Psoas muscle (tissue), 8 donors: ENCODE measurements around the gene BTK. TPM values are rescaled to one million over a fixed set of nuclear protein-coding genes. Genes with fewer than 3 reads are reported as not detected.
A peak's percentile ranks its signal among the peaks of the same experiment; 100 is the strongest.

ENCODE experiments used
- ATAC-seq, 4 donors: fragments of 200-7000 bp; cut with Tn5 transposase; one replicate each; pipeline ENCODE4 v1.9.1; 2020; ENCODE audit warnings: moderate library complexity in 3 of 4, mild to moderate bottlenecking in 2 of 4
- DNase-seq, 2 donors: peaks; one replicate each; pipeline ENCODE4 v3.0.0-alpha.2; 2020
- H3K27ac ChIP-seq: fragments of 200-600 bp; one replicate; pipeline ENCODE4 v1.8.0; 2022
- H3K27me3 ChIP-seq, 3 donors: fragments of 200-600 bp in 1 of 3; one replicate each; pipeline versions ENCODE4 v1.6.1 to v1.8.0; 2013 to 2022; ENCODE audit warnings: low read length in 2 of 3, mild to moderate bottlenecking in 2 of 3, moderate library complexity in 1 of 3; ENCODE audit not compliant: insufficient read depth in 3 of 3
- H3K36me3 ChIP-seq, 2 donors: fragments of 200-600 bp in 1 of 2; one replicate each; pipeline versions ENCODE4 v1.6.1 to v1.8.0; 2013 to 2022; ENCODE audit warnings: low read depth in 1 of 2, mild to moderate bottlenecking in 1 of 2, moderate library complexity in 1 of 2; ENCODE audit not compliant: insufficient read depth in 1 of 2
- H3K4me1 ChIP-seq: fragments of 200-600 bp; one replicate; pipeline ENCODE4 v1.8.0; 2022
- H3K4me3 ChIP-seq: fragments of 200-600 bp; one replicate; pipeline ENCODE4 v1.8.0; 2022; ENCODE audit warnings: mild to moderate bottlenecking
- H3K9me3 ChIP-seq: fragments of 200-600 bp; one replicate; pipeline ENCODE4 v1.8.0; 2022
- WGBS, 3 donors: extraction: QIAGEN DNeasy Blood & Tissue Kit; methylation state at CpG; one replicate each; pipeline versions ENCODE4 v1.1.6 to v1.1.7; 2013; 5-methylcytosine and 5-hydroxymethylcytosine counted together
- intact Hi-C, 2 donors: fragments of 100-400 bp; cut with DNase I; formaldehyde crosslinking; loops; one replicate each; pipeline versions ENCODE4 v1.11.0 to v1.14.2; 2022
- polyA plus RNA-seq, 3 donors: library from polyadenylated mRNA; stranded (reverse); fragments of 200-250 nt; gene quantifications; one replicate each; pipeline ENCODE4 v1.2.3, GENCODE V29; 2013
- total RNA-seq, 4 donors: library from RNA; stranded (reverse); fragmentation: NEBNext Ultra II Directional in 2 of 4; extraction: Animal tissue kit (Norgen Biotek cat#: 25700) in 2 of 4; gene quantifications; one replicate each; pipeline versions ENCODE4 v1.2.1 to v1.2.4, GENCODE V29; 2021 to 2023
- TF ChIP-seq, protein P1 (sequence below): fragments of 200-600 bp; IDR thresholded peaks from one replicate; pipeline ENCODE4 v1.8.0; 2022; ENCODE audit warnings: antibody characterized with exemption
- donor health status: healthy with polysubstance abuse.
- donor health status: DM: no; HTN: no; CAD: no; lungs with moderate emphysema.
- donor health status: Bipolar disorder and iron deficiency.
- donor health status: healthy.
- donor health status: DM: yes; HTN: yes; CAD: no.
- donor health status: DM: no; HTN: no; CAD: no.
- donor health status: DM: no; HTN: no; CAD: no.
- donor health status: DM: yes; HTN: yes; CAD: no.

Gene BTK
- total and polyA plus RNA-seq, 7 donors, result 0.27 to 2.0 (median 0.81) TPM

GRCh38 chrX:101408532-101408841, 22.5 kb upstream of the BTK start:
- WGBS, 3 donors, result 0 to 23% (median 1%) methylated on average over 8 of the region's 8 CpGs
- ATAC-seq, result peak in 2 of 4 donors; percentile 28 to 38
- H3K27ac ChIP-seq, result peak overlapping the region; percentile 89

GRCh38 chrX:101407748-101408531, 21.9 kb upstream of the BTK start, which contains the start of the genes GLA and HNRNPH2:
TSS of gene GLA (minus strand) at chrX:101407925. CDS start at chrX:101407903, 22 bp downstream.
TSS of gene HNRNPH2 (plus strand) at chrX:101408222. CDS start at chrX:101411989, 3,767 bp downstream.
- H3K4me1 ChIP-seq, result peaks cover 22% of the 10 kb centered on the region
- H3K4me3 ChIP-seq, result peak within 1 kb of the TSS; percentile 81
- WGBS, 3 donors, result 0 to 34% (median 0%) methylated on average over 41 to 47 of the region's 47 CpGs
- intact Hi-C loops, result no loop called here
- DNase-seq (peak; percentile 86 to 92), ATAC-seq (peak; percentile 96 to 98 (median 98))
- H3K27me3 ChIP-seq, result no peaks in the 10 kb centered on the region
- H3K27ac ChIP-seq, result peak within 1 kb of the TSS; percentile 89
- no peaks in the 10 kb centered on the region for H3K9me3 ChIP-seq
- peaks cover 0 to 18% of the 10 kb centered on the region in 2 donors for H3K36me3 ChIP-seq
- TF ChIP-seq, protein P1, sequence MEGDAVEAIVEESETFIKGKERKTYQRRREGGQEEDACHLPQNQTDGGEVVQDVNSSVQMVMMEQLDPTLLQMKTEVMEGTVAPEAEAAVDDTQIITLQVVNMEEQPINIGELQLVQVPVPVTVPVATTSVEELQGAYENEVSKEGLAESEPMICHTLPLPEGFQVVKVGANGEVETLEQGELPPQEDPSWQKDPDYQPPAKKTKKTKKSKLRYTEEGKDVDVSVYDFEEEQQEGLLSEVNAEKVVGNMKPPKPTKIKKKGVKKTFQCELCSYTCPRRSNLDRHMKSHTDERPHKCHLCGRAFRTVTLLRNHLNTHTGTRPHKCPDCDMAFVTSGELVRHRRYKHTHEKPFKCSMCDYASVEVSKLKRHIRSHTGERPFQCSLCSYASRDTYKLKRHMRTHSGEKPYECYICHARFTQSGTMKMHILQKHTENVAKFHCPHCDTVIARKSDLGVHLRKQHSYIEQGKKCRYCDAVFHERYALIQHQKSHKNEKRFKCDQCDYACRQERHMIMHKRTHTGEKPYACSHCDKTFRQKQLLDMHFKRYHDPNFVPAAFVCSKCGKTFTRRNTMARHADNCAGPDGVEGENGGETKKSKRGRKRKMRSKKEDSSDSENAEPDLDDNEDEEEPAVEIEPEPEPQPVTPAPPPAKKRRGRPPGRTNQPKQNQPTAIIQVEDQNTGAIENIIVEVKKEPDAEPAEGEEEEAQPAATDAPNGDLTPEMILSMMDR, result no peak

More at GRCh38 chrX:101408532-101408841, 22.5 kb upstream of the BTK start:
- intact Hi-C loops, result no loop called here
- H3K4me1 ChIP-seq, result peaks cover 22% of the 10 kb centered on the region
- peak overlapping the region; percentile 81 for H3K4me3 ChIP-seq
- DNase-seq, result no peak
- peaks cover 0 to 15% of the 10 kb centered on the region in 2 donors for H3K36me3 ChIP-seq
- H3K9me3 ChIP-seq, result no peaks in the 10 kb centered on the region
- TF ChIP-seq, protein P1, result no peak
- H3K27me3 ChIP-seq, result no peaks in the 10 kb centered on the region

DNA sequence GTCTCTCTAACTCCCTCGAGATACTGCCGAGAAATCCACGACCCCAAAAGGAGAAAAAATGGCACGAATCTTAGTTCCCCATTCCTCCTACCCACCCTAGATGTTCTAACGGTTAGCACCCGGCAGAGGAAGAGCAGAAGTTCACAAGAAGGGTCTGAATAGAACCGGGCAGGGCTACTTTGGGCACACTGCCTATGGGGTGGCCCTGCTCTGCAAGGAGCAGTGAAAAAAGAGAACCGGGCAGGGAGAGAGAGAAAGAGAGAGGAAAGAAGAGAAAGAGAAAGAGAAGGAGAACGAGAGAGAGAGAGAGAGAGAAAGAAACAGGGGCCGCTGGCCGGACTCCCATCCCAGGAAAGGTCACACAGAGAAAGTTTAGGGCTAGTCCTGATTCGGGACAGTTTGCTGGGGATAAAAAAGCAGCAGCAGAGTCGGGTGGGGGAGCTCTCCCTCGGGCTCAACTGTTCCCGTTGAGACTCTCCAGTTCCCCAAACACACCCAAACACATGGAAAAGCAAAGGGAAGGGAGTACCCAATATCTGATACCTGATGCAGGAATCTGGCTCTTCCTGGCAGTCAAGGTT, 21.3 kb upstream of the BTK start:
- H3K36me3 ChIP-seq, result peaks cover 0 to 18% of the 10 kb centered on the region in 2 donors
- H3K9me3 ChIP-seq, result no peaks in the 10 kb centered on the region
- peak overlapping the region; percentile 81 for H3K4me3 ChIP-seq
- TF ChIP-seq, protein P1, result no peak
- intact Hi-C loops, result no loop called here
- no peaks in the 10 kb centered on the region for H3K27me3 ChIP-seq
- ATAC-seq, result peak in 2 of 4 donors; percentile 1 to 10
- H3K4me1 ChIP-seq, result peaks cover 19% of the 10 kb centered on the region
- no peak for DNase-seq
- H3K27ac ChIP-seq, result peak overlapping the region; percentile 77
- 0 to 22% (median 1%) methylated on average over 12 to 15 of the region's 15 CpGs for WGBS, 3 donors

DNA sequence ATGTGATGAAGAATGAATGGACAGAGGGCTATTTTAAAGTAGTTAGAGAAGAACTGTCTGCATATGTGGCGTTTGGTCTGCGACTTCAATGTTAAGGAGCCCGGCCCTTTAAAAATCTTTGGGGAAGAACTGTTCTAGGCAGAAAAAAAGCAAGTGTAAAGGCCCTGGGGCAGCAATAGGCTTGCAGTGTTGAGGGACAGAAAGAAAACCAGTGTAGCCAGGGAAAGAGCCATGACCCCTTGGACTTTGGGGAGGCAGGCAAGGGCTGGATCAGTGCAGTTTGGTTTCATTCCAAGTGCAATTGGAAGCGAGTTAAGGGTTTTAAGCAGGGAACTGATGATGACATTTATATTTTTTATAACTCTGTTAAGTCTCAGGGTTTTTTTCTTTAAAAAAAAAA, 13.8 kb upstream of the BTK start:
- DNase-seq, result no peak
- no peak overlapping the region for H3K4me3 ChIP-seq
- H3K9me3 ChIP-seq, result no peaks in the 10 kb centered on the region
- no peak for ATAC-seq
- peaks cover 0 to 6% (median 0%) of the 10 kb centered on the region in 3 donors for H3K27me3 ChIP-seq
- no peaks in the 10 kb centered on the region for H3K4me1 ChIP-seq
- H3K36me3 ChIP-seq, result peaks cover 0 to 67% of the 10 kb centered on the region in 2 donors
- H3K27ac ChIP-seq, result no peak overlapping the region
- intact Hi-C loops, result no loop called here
- TF ChIP-seq, protein P1, result no peak
- WGBS, 3 donors, result 82 to 96% (median 91%) methylated on average over 4 of the region's 4 CpGs
